Spleen (tissue), 7 donors: ENCODE data around the gene MXD4.

Source experiments
- POLR2AphosphoS5 ChIP-seq, 3 donors: sonication (generic); formaldehyde crosslinking; IDR thresholded peaks; one replicate each; pipeline ENCODE4 v1.5.1; 2017; ENCODE audit warnings: antibody characterized with exemption in 3 of 3
- TF ChIP-seq, protein P1 (sequence below), 11 experiments: fragments of 200-600 bp in 7 of 11; fragments of 450-650 bp in 4 of 11; sonication (generic) in 4 of 11; IDR thresholded peaks in 8 of 11; conservative IDR thresholded peaks in 3 of 11; 1 replicate in 7 of 11; 2 replicates in 4 of 11; pipeline versions ENCODE4 v1.4.0 to v1.8.0; 2016 to 2021; ENCODE audit warnings: antibody characterized with exemption in 11 of 11, inconsistent platforms in 4 of 11, mild to moderate bottlenecking in 1 of 11
- donor health status: DM: no; HTN: no; CAD: no; lungs with moderate emphysema.
- donor health status: DM: no; HTN: no; CAD: no.
- donor health status: DM: no; HTN: no; CAD: no.

DNA sequence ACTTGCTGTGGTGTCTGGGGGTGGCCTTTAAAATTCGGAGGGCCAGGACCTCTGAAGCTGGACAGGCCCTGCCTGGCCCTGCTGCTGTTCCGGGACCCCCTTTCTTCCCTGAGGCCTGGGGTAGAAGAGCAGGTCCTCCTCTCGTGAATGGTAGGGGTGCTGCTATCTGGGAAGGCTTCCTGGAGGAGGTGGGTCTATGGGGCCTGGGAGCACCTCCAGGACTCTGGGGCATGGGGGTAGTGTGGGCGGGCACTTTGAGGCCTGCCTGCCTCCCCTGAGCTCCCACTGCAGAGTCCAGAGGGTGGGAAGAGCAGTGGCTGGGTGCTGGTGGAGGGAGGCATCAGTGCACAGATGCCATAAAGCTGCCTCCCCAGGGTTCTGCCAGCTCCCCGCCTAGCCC lies 4.9 kb upstream of the MXD4 start:
- TF ChIP-seq, protein P1, sequence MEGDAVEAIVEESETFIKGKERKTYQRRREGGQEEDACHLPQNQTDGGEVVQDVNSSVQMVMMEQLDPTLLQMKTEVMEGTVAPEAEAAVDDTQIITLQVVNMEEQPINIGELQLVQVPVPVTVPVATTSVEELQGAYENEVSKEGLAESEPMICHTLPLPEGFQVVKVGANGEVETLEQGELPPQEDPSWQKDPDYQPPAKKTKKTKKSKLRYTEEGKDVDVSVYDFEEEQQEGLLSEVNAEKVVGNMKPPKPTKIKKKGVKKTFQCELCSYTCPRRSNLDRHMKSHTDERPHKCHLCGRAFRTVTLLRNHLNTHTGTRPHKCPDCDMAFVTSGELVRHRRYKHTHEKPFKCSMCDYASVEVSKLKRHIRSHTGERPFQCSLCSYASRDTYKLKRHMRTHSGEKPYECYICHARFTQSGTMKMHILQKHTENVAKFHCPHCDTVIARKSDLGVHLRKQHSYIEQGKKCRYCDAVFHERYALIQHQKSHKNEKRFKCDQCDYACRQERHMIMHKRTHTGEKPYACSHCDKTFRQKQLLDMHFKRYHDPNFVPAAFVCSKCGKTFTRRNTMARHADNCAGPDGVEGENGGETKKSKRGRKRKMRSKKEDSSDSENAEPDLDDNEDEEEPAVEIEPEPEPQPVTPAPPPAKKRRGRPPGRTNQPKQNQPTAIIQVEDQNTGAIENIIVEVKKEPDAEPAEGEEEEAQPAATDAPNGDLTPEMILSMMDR (IDR thresholded peaks at IDR 0.05 in 8 of 11, conservative IDR thresholded peaks at IDR 0.05 in 3 of 11), result no peak
- TF ChIP-seq POLR2AphosphoS5 (IDR thresholded peaks at IDR 0.05), result no peak
